ENCODE measurements around the gene RXFP4. TPM values are rescaled to one million over a fixed set of nuclear protein-coding genes. Genes with fewer than 3 reads are reported as not detected.

The RXFP4 gene
- total and polyA plus RNA-seq, 9 of the 15 experiments (the other 6 are each of a cell fraction or from before 2014, with no cell fraction given), result 0.64 TPM; not detected in 8

- TF ChIP-seq ZNF121 (CRISPR knock-in tag; conservative IDR thresholded peaks at IDR 0.05) (peak; percentile 43; the same call in 1 of the 2 replicates), LCOR (CRISPR knock-in tag; IDR thresholded peaks at IDR 0.05) (0 out of 2 replicates have a peak, but pooled peaks have one; percentile 6), ZNF445 (CRISPR knock-in tag; IDR thresholded peaks at IDR 0.05; ENCODE audit: low read depth) (0 out of 2 replicates have a peak, but pooled peaks have one; percentile 58), NR2C1 (IDR thresholded peaks at IDR 0.05) (peak; percentile 43; the same call in 1 of the 2 replicates), NR2C1 (tag; IDR thresholded peaks at IDR 0.05) (no peak), ETV5 (CRISPR knock-in tag; IDR thresholded peaks at IDR 0.05; ENCODE audit: low read depth) (0 out of 2 replicates have a peak, but pooled peaks have one; percentile 4)
Measured at GRCh38 chr1:155978973-155979429, 37.6 kb downstream of the RXFP4 start (continued).

GRCh38 chr1:155979597-155980343 is 38.3 kb downstream of the RXFP4 start:
- intact Hi-C loops (cut with micrococcal nuclease), result loop anchor here (5.0 kb wide), 1 partner anchor 73 kb away; the partner anchor contains the start of genes LAMTOR2 and UBQLN4
- peak; percentile 63 for ATAC-seq
- Histone ChIP-seq H3K4me3 (peak overlapping the region; percentile 82), H3K9me3 (replicated peaks; ENCODE audit: control insufficient read depth, insufficient read depth, low read depth, low read length) (no peaks in the 10 kb centered on the region), H2AFZ (ENCODE audit: low read depth, low read length) (peak overlapping the region; percentile 18; the same call in 1 of the 2 replicates), H4K20me1 (replicated peaks; ENCODE audit: control insufficient read depth, insufficient read depth, low read length) (peaks cover 8% of the 10 kb centered on the region; the same call in 1 of the 2 replicates), H3K9me1 (ENCODE audit: control insufficient read depth, insufficient read depth, low read length) (no peaks in the 10 kb centered on the region), H3K27me3 (ENCODE audit: control insufficient read depth in 2 of 2, insufficient read depth in 2 of 2, low read length in 2 of 2) (no peaks in the 10 kb centered on the region), H3K9ac (ENCODE audit: insufficient read depth in 1 of 2, low read depth in 2 of 2, low read length in 2 of 2) (peak overlapping the region; percentile 89 to 97), H3K27ac (ENCODE audit: extremely low read depth, low read depth, low read length) (peak overlapping the region; percentile 93), H3K4me2 (ENCODE audit: insufficient read depth, low read length) (peak overlapping the region; percentile 97), H3K79me2 (ENCODE audit: control insufficient read depth, insufficient read depth, low read length) (peaks cover 75% of the 10 kb centered on the region), H3K4me1 (replicated peaks in 1 of 2; ENCODE audit: control insufficient read depth in 2 of 2, insufficient read depth in 2 of 2, low read length in 2 of 2) (peaks cover 53 to 65% of the 10 kb centered on the region in 2 experiments), H3K36me3 (ENCODE audit: control insufficient read depth, insufficient read depth, low read length) (peaks cover 9% of the 10 kb centered on the region; the same call in 2 of the 3 replicates)
- in situ Hi-C loops (cut with MboI), result no loop called here
- BruUV-seq (replicated peaks), result no TSS peak
- WGBS (ENCODE audit: insufficient coverage, low coverage, missing lambda C conversion rate), result 0% methylated on average over 3 of the region's 4 CpGs
- peak; percentile 95 for FAIRE-seq
- DNase-seq (ENCODE audit: extremely low read depth in 1 of 4, low spot score in 3 of 4), result peak; percentile 64 to 85 (median 74)
- POLR2A ChIA-PET, result interaction anchor here (0.6 to 8.5 kb wide), 10 partner anchors 9 to 246 kb away, joined by 3 to 50 read pairs (median 4); partner anchors contain the start of gene KHDC4
- CTCF ChIA-PET (ENCODE audit: low intra/inter-chr PET ratio), result no interaction called here
- peak in 1 of 2 experiments; percentile 13 for TF ChIP-seq E2F6 (IDR thresholded peaks at IDR 0.05; ENCODE audit: borderline replicate concordance in 1 of 2, extremely low read depth in 1 of 2, insufficient read depth in 1 of 2, insufficient read length in 1 of 2, low read depth in 1 of 2, low read length in 1 of 2, poor library complexity in 1 of 2, severe bottlenecking in 1 of 2)
- no peak for TF ChIP-seq CHD4 (IDR thresholded peaks at IDR 0.05; ENCODE audit: insufficient read depth, insufficient replicate concordance, low read depth, low read length, poor library complexity, severe bottlenecking)
- no peak for TF ChIP-seq PHF20 (IDR thresholded peaks at IDR 0.05; ENCODE audit: partially characterized antibody)
- no peak for TF ChIP-seq BCOR (IDR thresholded peaks at IDR 0.05)
- TF ChIP-seq HEY1 (CRISPR knock-in tag; IDR thresholded peaks at IDR 0.05; ENCODE audit: borderline replicate concordance), result no peak
- TF ChIP-seq NR3C1 (CRISPR knock-in tag; IDR thresholded peaks at IDR 0.05), result no peak
